NCI-H2196 treated with DMSO at 0.1 percent for 48 hours (cell line): Measurements from ENCODE around the gene TPPP3.

Experiments used
- DNase-seq: peaks from one replicate; lab custom pipeline; 2025; ENCODE audit not compliant: unreplicated experiment; lab: John Stamatoyannopoulos, UW

TPPP3 gene

DNA sequence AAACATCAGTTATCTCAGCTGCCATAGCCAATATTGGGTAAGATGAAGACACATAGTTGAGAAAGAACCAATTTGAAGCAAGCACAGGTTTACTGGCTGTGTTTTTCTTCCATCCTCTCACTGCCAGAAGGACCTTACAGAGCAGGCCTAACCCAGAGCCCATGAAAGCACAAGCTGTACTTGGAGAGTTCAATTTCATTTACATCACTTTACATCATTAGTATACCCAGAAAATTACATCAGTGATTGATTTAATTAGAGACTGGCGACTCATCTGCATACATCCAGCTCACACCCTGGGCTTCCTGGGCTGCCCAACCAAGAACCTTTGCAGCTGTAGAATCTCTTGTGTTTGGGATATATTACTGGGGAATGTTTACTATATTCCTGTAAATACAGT, 43.0 kb downstream of the TPPP3 start:
- no peak for DNase-seq

DNA sequence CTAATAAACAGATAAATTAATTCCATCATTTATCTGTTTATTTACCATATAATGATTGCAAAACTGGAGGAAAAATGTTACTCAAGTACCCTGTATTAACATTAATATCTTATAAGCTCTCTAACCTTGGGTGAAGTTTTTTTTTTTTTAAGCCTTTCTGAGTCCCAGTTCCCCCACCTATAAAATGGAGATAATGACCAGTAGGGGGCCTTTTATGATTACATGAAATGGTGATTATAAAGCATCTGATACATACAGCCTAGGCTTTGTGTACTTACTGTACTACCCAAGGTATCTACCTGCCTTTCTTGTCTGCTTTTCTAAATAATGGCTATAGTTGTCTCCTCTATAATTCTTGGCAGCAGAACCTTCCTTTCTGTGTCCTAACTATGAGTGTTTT, 44.1 kb downstream of the TPPP3 start:
- no peak for DNase-seq

DNA sequence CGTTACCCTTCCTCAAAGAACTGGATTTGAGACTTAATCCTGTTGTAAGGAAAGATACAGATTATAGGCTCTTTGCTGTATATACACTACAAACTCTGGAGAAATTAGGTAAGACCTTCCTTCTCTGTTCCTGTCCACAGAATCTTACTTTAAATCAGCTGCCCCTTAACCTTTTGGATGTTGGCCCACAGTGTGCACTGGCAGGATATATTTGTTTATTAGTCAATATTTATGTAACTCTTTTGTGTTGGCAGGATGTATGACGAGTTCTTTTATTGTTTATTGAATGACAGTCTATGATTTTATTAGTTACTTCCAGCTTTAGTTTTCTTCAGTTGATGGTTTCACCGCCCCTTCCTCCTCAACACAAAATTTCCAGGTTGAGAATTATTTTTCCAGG, 47.0 kb downstream of the TPPP3 start:
- DNase-seq, result no peak

DNA sequence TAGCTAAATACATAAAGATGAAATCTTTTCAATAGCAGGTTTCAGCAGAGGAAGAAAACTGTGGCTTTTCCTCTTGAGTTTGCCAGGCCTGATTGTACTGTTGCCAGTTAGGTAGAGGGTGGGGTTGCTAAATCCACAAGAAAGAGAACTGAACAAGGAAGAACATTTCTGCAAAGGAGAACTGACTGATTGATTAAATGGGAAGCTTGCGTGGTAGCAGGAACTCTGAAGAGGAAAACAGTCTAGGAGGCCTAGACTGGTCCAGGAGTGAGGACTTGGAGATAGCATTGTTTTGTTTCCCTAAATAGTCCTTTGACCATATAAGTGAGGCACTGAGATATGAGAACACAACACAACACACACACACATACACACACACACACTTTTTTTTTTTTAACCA, 47.9 kb downstream of the TPPP3 start:
- no peak for DNase-seq

DNA sequence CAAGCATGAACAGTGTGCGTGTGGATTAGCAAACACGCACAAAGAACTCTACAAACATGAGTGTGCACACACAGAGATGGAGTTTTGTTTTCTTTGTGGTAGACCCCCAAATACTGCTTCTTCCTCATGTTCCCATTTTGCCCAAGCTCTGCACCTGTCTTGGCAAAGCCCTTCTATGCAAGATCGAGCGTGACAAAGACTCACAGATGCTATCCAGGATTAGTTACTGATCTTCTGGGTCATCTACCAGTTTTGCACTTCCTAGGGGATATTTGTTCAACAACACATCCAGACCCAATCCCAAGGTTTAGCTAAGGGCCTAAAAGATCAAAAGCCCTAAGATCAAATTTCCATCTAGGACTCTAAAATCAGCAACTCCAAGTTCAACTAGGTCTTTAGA, 50.7 kb downstream of the TPPP3 start:
- no peak for DNase-seq

DNA sequence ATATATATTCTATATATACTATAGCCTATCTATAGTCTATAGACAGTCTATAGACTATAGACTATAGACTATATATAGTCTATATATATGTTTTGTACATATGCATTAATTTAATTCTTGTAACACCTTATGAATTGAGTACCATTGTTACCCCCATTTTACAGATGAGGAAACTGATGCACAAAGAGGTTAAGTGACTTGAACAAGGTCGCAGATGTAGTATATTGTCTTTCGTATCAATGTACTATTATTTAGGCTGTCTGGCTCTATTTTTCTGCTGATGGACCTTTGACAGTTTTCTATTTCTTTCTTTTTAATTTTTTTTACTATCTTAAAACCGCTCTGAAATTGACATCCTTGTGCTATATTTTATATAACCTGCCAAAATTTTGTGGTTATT, 52.0 kb downstream of the TPPP3 start:
- no peak for DNase-seq
